Caki2 (cell line): ENCODE measurements around the gene MIAT. TPM values are rescaled to one million over a fixed set of nuclear protein-coding genes. Genes with fewer than 3 reads are reported as not detected.
A peak's percentile ranks its signal among the peaks of the same experiment; 100 is the strongest.
"Not testable (repeated sequence)": the region's sequence is repeated elsewhere in the genome, so short reads cannot be mapped to it uniquely, and the experiment has no call there.

Experiments used
- DNase-seq: peaks from one replicate; pipeline ENCODE4 v3.0.0-alpha.2; 2015; ENCODE audit warnings: low read depth
- in situ Hi-C: cut with HindIII; loops from 2 replicates; pipeline ENCODE4 v1.10.0; 2016; ENCODE audit warnings: low sequenced_read_pairs, low pct_unique_long_range_greater_than_20kb, mixed read lengths
- total RNA-seq: library from RNA; depleted of rRNA; stranded (reverse); fragments of >200 nt; shearing (Covaris generic); gene quantifications from 2 replicates; pipeline ENCODE4 v1.2.3, GENCODE V29; 2014; ENCODE audit warnings: low replicate concordance

MIAT gene
- total RNA-seq, 1 experiment from 2014 or later = 0.20 TPM

DNA sequence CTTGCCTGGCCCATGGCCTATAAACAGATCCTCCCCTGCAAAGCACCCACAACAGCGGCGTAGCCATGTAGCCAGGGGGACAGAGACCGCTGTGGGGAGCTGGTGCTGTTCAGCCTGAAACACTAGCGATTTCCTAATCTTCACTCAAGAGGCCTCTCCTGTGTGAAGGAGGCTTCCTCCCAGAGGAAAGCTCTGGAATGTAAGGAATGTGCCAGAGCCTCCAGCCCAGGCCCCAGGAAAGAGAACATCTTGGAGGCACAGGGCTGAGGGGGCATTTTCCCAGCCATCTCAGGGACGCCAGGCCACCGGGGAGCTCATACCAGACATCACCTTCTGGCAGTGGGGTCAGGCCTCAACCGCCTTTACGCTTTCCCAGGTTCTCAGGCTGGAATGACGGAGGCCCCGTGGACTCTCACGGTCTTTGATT is 24.0 kb downstream of the MIAT start:
- in situ Hi-C loops = no loop called here
- no peak for DNase-seq

DNA sequence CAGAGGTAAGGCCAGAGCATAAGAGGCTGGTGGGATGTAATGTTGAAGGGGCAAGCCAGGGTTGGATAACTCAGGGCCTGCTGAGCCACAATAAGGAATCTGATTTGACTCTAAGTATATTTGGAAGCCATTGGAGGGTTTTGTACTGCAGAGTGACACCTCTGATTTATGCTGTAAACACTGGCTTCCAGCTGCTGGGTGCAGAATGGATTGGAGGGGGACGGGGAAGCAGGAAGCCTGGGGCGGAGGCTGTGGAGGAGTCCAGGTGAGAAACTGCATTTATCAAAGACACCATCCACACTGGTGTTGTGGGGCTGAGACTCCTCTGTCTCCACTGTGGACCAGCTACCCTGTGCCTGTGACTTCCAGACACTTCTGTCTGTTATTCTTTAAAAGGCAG is 26.8 kb downstream of the MIAT start:
- no peak for DNase-seq
- in situ Hi-C loops = no loop called here

DNA sequence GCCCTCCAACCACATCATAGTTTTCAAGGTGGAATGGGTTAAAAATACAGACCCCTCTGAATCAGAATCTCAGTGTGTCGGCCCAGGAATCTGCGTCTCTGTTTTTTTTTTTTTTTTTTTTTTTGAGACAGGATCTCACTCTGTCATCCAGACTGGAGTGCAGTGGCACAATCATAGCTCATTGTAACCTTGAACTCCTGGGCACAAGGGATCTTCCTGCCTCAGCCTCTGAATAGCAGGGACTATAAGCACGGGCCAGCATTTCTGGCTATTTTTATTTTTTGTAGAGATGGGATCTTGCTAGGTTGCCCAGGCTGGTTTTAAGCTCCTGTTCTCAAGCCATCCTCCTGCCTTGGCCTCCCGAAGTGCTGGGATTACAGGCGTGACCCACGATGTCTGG is 28.2 kb downstream of the MIAT start:
- DNase-seq = no peak
- in situ Hi-C loops = no loop called here

DNA sequence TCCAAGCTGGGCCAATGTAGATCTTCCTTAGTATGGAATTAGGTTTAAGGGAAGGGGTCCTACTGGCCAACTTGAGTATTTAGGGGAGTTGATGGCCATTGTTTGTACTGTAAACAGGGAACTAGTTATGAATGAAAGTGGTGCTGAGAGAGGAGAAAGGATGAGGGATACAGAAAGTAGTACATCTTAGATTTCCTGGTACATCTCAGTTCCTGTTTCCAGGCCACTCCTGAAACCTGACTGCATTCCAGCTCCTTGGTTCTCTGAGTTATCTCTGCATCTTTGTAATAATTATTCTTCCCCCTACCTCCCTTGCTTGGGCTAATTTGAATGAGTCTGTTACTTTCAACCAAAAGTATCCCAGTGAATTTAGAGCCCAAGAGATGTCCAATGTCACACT is 30.1 kb downstream of the MIAT start:
- in situ Hi-C loops = no loop called here
- no peak for DNase-seq

- in situ Hi-C loops = no loop called here
- DNase-seq = no peak
Measured at GRCh38 chr22:26689513-26690301, 32.3 kb downstream of the MIAT start.

DNA sequence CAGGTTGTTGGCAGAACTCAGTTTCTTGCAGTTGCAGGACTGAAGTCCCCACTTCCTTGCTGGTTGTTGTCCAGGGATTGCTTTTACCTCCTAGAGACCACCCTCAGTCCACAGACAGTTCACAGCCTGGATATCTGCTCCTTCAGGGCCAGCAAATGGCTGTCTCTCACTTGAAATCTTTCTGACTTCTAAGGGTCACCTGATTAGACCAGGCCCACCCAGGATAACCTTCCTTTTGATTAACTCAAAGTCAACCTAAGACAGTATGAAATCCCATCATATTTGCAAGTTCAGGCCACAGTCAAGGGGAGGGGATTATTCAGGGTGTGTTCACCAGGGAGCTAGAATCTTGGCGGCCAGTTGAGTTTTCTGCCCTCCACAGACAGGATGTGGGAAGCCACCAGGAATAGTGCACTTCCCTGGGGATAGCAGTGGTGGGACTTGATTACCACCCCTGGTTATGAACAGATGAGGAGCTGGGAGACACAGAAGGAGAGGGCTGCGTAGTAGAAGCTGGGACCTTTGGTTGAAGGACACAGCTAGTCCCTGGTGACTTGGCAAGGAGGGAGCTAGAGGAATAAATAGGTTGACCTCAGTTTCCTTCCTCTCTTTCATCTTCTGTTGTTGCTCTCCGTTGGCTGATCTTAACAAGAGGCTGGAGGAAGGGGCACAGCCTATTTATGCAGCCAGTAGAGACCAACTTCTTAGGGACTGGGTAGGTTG is 33.4 kb downstream of the MIAT start:
- in situ Hi-C loops = no loop called here
- DNase-seq = no peak

DNA sequence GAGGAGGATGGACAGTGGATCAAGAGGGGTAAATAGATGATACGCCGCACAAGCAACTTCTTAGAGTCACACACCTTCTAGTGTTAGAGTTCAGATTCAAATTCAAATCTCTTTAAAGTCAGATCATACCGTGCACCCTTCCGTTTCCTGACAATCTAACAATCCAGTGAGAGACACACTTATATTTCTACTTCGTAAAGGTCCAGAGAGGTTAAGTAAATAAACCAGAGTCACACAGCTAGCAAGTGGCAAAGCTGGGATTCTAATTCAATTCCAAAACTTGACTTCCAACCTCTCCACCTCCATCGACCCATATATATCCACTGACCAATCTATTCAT is 34.0 kb downstream of the MIAT start:
- no peak for DNase-seq
- in situ Hi-C loops = no loop called here

GRCh38 chr22:26692215-26692614 is 34.8 kb downstream of the MIAT start:
- in situ Hi-C loops = no loop called here
- DNase-seq = no peak

DNA sequence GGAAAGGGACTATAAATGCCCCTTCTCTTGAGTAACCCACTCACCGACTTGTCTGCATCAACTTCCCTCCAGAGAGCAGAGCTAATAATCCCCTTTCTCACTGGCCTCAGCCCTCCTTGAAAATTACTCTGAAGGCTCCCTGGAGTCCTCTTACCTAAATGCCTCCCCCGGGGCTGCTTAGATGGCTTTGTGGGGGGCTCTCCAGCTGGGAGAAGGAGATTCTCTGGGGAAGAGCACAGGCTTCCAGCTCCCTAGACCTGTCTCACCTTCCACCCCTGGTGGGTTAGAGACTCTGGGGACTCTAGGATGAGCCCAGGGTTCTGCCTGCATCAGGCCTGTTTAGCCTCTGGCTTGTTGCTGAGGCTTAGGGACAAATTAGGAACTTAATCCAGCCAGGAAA is 39.8 kb downstream of the MIAT start:
- DNase-seq = no peak
- in situ Hi-C loops = no loop called here

DNA sequence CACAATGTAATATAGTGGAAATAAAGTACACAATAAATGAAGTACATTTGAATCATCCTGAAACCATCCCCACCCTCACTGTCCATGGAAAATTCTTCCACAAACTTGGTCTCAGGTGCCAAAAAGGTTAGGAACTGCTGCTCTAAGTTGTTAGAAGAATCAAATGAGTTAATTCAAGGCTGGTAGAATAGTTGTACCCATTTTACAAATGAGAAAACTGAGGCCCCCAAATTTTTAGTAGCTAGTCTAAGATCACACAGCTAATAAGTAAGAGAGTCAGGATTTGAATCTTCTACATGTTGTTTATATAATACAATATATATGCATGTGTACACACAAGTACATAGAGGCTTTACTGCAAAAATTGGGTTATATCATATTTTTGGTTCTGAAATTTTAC is 43.1 kb downstream of the MIAT start:
- DNase-seq = no peak
- in situ Hi-C loops = no loop called here

DNA sequence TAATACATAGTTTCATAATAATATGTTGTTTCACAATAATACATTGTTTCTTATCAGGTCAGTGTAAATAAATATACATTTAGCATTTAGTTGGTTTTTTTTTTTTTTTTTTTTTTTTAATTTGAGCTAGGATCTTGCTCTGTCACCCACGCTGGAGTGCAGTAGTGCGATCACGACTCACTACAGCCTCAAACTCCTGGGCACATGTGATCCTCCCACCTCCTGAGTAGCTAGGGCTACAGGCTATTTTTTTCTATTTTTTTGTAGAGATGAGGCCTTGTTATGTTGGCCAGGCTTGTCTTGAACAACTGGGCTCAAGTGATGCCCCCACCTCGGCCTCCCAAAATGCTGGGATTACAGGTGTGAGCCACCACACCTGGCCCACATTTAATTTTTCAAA is 43.5 kb downstream of the MIAT start:
- in situ Hi-C loops = no loop called here
- no peak for DNase-seq

GRCh38 chr22:26701323-26701722 is 43.9 kb downstream of the MIAT start:
- DNase-seq = no peak
- in situ Hi-C loops = no loop called here

DNA sequence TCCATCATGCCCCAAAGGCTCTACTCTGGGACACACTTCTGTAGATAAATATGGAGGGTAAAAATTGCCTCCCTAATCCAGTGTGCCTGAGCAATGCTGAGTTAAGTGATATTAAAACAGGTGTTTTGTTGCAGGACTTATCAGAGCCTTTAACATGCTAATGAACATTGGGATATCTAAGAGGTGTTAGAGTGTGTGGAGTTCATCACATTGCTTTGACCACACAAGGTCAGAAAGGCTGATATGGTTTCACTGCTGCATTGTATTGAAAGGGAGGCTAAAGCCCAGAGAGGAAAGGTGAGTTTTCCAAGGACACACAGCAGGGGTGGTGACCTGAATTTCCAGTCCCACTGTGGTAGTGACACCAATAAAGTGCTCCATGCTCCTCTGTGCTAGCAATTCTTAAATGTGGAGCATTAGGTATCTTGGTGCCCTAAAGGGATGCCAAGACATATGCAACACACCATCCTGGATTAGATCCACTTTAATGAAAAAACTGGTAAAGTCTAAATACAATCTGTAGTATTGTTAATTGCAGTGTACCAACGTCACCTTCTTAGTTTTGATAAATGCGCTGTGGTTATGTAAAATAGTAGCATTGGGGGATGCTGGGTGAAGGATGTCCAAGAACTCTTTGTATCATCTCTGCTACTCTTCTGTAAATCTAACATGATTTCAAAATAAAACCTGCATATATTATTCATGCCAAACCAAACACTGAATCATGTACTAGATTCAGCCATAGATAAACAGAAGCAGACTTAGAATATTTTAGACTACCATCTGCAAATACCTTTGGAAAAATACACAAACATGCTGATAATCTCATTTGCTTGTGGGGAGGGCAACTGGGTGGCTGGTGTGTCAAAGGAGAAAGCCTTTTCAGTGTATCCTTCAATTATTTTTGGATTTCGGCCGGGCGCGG is 45.8 kb downstream of the MIAT start:
- in situ Hi-C loops = no loop called here
- peak; percentile 24 for DNase-seq

DNA sequence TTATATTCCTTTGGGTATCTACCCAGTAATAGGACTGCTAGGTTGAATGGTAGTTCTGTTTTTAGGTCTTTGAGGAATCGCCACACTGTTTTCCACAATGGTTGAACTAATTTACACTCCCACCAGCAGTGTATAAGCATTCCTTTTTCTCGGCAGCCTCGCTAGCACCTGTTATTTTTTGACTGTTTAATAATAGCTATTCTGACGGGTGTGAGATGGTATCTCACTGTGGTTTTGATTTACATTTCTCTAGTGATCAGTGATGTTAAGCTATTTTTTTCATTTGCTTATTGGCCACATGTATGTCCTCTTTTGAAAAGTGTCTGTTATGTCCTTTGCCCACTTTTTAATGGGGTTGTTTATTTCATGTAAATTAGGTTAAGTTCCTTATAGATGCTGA is 48.0 kb downstream of the MIAT start:
- DNase-seq, in situ Hi-C loops: not testable (repeated sequence)

DNA sequence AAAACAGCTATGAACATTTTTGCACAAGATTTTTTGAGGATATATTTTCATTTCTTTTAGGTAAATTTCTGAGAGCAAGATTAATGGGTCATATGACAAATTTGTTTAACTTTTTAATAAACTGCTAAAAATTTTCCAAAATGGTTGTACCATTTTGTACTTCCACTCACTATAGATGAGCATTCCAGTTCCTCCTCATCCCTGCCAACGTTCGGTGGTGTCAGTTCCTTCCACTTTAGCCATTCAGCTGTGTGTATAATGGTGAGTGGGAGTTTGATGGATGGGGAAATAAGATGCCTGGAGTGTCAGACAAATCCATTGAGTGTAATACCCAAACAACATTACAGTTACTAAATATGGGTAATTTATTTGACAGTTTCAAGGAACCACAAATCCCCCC is 49.7 kb downstream of the MIAT start:
- in situ Hi-C loops = no loop called here
- peak; percentile 11 for DNase-seq

GRCh38 chr22:26707581-26707980 is 50.2 kb downstream of the MIAT start:
- in situ Hi-C loops = no loop called here
- DNase-seq = peak; percentile 49

DNA sequence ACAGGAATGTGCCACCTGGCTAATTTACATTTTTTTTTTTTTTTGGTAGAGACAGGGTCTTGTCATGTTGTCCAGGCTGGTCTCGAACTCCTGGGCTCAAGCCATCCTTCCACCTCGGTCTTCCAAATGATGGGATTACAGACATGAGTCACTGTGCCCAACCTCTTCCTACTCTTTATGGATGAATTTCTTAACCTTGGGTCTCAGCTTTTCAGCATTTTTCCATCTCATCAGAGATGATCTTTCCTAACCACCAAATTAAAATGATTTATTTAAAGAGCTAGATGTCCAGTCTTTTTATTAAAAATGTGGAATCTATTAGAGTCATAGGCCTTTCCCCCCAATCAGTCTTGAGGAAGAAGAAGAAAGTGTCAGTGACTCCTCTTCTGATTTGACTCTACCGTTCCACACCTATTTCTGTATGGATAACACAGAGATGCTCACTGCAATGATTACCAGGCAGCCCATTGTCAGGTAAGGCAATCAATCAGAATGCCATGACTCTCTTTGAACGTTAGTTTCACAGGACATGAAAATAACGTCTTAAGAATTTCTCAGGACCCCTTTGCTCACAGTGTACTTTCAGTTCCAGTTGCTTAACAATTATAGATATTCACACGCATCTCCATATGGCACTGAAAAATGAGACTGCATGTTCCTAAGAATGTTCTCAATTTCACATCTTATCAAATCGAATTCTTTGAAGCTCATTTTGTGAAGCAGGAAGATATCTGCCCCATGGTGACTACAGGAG is 51.0 kb downstream of the MIAT start:
- in situ Hi-C loops = no loop called here
- DNase-seq = no peak

GRCh38 chr22:26709617-26710390 is 52.4 kb downstream of the MIAT start:
- in situ Hi-C loops = no loop called here
- DNase-seq = no peak
